ENCODE results near the gene CYP4F22. TPM values are rescaled to one million over a fixed set of nuclear protein-coding genes. Genes with fewer than 3 reads are reported as not detected.
"Not testable (repeated sequence)": the region's sequence is repeated elsewhere in the genome, so short reads cannot be mapped to it uniquely, and the experiment has no call there.

Gene CYP4F22
- total and polyA plus RNA-seq, 4 donors, result 0.07 to 0.18 TPM; not detected in 2

GRCh38 chr19:15506074-15506571 is 2.2 kb upstream of the CYP4F22 start:
- Histone ChIP-seq H3K4me3 (no peak overlapping the region), H3K36me3 (ENCODE audit: control insufficient read depth in 4 of 4, insufficient read depth in 4 of 4, low read length in 4 of 4) (no peaks in the 10 kb centered on the region), H3K4me1 (ENCODE audit: control insufficient read depth in 5 of 5, insufficient read depth in 5 of 5, low read length in 5 of 5) (peaks cover 0 to 3% (median 0%) of the 10 kb centered on the region in 5 donors), H3K27me3 (ENCODE audit: control insufficient read depth in 3 of 3, insufficient read depth in 3 of 3, low read length in 2 of 3) (peaks cover 10 to 32% (median 27%) of the 10 kb centered on the region in 3 donors), H3K9me3 (ENCODE audit: control insufficient read depth in 4 of 4, insufficient read depth in 3 of 4, low read length in 3 of 4) (peaks cover 0 to 4% (median 0%) of the 10 kb centered on the region in 4 donors), H3K9ac (ENCODE audit: insufficient read depth in 1 of 2, low read length in 2 of 2) (no peak overlapping the region), H3K27ac (ENCODE audit: low read depth in 1 of 2, low read length in 1 of 2) (no peak overlapping the region)
- no peak for ATAC-seq (ENCODE audit: insufficient read depth, low FRiP score)
- TF ChIP-seq CTCF (IDR thresholded peaks at IDR 0.05; ENCODE audit: control extremely low read depth, extremely low read depth), result no peak
- peak in 2 of 3 donors; percentile 6 to 16 for DNase-seq
- 68 to 75% methylated on average over 5 of the region's 5 CpGs for WGBS, 2 donors

GRCh38 chr19:15507068-15508034 is 974 bp upstream of the CYP4F22 start:
- WGBS, 2 donors, result 67 to 75% methylated on average over 13 to 14 of the region's 14 CpGs
- no peak overlapping the region for H3K9ac ChIP-seq (ENCODE audit: insufficient read depth in 1 of 2, low read length in 2 of 2)
- peaks cover 0 to 3% (median 0%) of the 10 kb centered on the region in 5 donors for H3K4me1 ChIP-seq (ENCODE audit: control insufficient read depth in 5 of 5, insufficient read depth in 5 of 5, low read length in 5 of 5)
- DNase-seq (no peak), ATAC-seq (ENCODE audit: insufficient read depth, low FRiP score) (no peak)
- peaks cover 10 to 29% (median 27%) of the 10 kb centered on the region in 3 donors for H3K27me3 ChIP-seq (ENCODE audit: control insufficient read depth in 3 of 3, insufficient read depth in 3 of 3, low read length in 2 of 3)
- H3K36me3 ChIP-seq (ENCODE audit: control insufficient read depth in 4 of 4, insufficient read depth in 4 of 4, low read length in 4 of 4), result no peaks in the 10 kb centered on the region
- no peak overlapping the region for H3K4me3 ChIP-seq
- H3K27ac ChIP-seq (ENCODE audit: low read depth in 1 of 2, low read length in 1 of 2), result no peak overlapping the region
- H3K9me3 ChIP-seq (ENCODE audit: control insufficient read depth in 4 of 4, insufficient read depth in 3 of 4, low read length in 3 of 4), result peaks cover 0 to 4% (median 0%) of the 10 kb centered on the region in 4 donors
- TF ChIP-seq CTCF (IDR thresholded peaks at IDR 0.05; ENCODE audit: control extremely low read depth, extremely low read depth), result no peak

GRCh38 chr19:15511671-15512424 is 3.5 kb downstream of the CYP4F22 start:
- no peak for TF ChIP-seq CTCF (IDR thresholded peaks at IDR 0.05; ENCODE audit: control extremely low read depth, extremely low read depth)
- peaks cover 0 to 6% (median 2%) of the 10 kb centered on the region in 4 donors for H3K9me3 ChIP-seq (ENCODE audit: control insufficient read depth in 4 of 4, insufficient read depth in 3 of 4, low read length in 3 of 4)
- 84 to 93% methylated on average over 19 of the region's 19 CpGs for WGBS, 2 donors
- peaks cover 0 to 3% (median 0%) of the 10 kb centered on the region in 5 donors for H3K4me1 ChIP-seq (ENCODE audit: control insufficient read depth in 5 of 5, insufficient read depth in 5 of 5, low read length in 5 of 5)
- DNase-seq (no peak), ATAC-seq (ENCODE audit: insufficient read depth, low FRiP score) (no peak)
- no peak overlapping the region for H3K27ac ChIP-seq (ENCODE audit: low read depth in 1 of 2, low read length in 1 of 2)
- peaks cover 10 to 29% (median 25%) of the 10 kb centered on the region in 3 donors for H3K27me3 ChIP-seq (ENCODE audit: control insufficient read depth in 3 of 3, insufficient read depth in 3 of 3, low read length in 2 of 3)
- no peaks in the 10 kb centered on the region for H3K36me3 ChIP-seq (ENCODE audit: control insufficient read depth in 4 of 4, insufficient read depth in 4 of 4, low read length in 4 of 4)
- H3K9ac ChIP-seq (ENCODE audit: insufficient read depth in 1 of 2, low read length in 2 of 2), result no peak overlapping the region
- no peak overlapping the region for H3K4me3 ChIP-seq

GRCh38 chr19:15515227-15515625 is 6.9 kb downstream of the CYP4F22 start:
- 86 to 89% methylated on average over 9 of the region's 9 CpGs for WGBS, 2 donors
- not testable (repeated sequence) for H3K27me3 ChIP-seq (ENCODE audit: control insufficient read depth in 3 of 3, insufficient read depth in 3 of 3, low read length in 2 of 3); H3K4me3 ChIP-seq; H3K9ac ChIP-seq (ENCODE audit: insufficient read depth in 1 of 2, low read length in 2 of 2); H3K4me1 ChIP-seq (ENCODE audit: control insufficient read depth in 5 of 5, insufficient read depth in 5 of 5, low read length in 5 of 5); ATAC-seq (ENCODE audit: insufficient read depth, low FRiP score); DNase-seq; H3K27ac ChIP-seq (ENCODE audit: low read depth in 1 of 2, low read length in 1 of 2); H3K36me3 ChIP-seq (ENCODE audit: control insufficient read depth in 4 of 4, insufficient read depth in 4 of 4, low read length in 4 of 4)
- H3K9me3 ChIP-seq (ENCODE audit: control insufficient read depth in 4 of 4, insufficient read depth in 3 of 4, low read length in 3 of 4), result peaks cover 0 to 14% (median 4%) of the 10 kb centered on the region in 4 donors
